Right renal cortex interstitium (tissue), 3 donors: ENCODE data around the gene PTAFR. TPM values are rescaled to one million over a fixed set of nuclear protein-coding genes. Genes with fewer than 3 reads are reported as not detected.

Source experiments
- DNase-seq, 3 donors: peaks; one replicate each; pipeline ENCODE4 v3.0.0-alpha.2; 2013; ENCODE audit warnings: low read depth in 3 of 3, low spot score in 2 of 3
- polyA plus RNA-seq, 3 donors: library from polyadenylated mRNA; unstranded; fragments of 120-200 nt; gene quantifications; one replicate each; pipeline ENCODE4 v1.2.1, GENCODE V29; 2013; ENCODE audit not compliant: insufficient read length in 3 of 3

PTAFR gene
- polyA plus RNA-seq, 3 donors, result 2.0 to 2.9 (median 2.8) TPM

DNA sequence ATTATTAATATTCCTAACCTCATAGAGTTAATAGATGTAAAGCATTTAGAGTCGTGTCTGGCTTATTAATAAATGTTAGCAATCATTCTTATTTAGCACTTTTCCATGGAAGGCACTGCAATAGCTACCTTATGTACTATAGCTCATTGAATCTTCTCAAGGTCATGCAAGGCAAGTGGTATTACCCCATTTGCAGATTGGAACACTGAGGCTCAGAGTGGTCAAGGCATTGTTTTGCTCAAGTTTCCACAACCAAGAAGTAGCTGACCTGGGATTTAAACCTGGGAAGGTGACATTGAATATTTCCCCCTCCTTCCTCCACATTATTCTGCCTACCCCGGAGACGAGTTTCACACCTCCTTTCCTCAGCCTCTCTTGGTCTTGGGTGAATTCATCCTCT is 50.3 kb downstream of the PTAFR start:
- DNase-seq, result no peak

DNA sequence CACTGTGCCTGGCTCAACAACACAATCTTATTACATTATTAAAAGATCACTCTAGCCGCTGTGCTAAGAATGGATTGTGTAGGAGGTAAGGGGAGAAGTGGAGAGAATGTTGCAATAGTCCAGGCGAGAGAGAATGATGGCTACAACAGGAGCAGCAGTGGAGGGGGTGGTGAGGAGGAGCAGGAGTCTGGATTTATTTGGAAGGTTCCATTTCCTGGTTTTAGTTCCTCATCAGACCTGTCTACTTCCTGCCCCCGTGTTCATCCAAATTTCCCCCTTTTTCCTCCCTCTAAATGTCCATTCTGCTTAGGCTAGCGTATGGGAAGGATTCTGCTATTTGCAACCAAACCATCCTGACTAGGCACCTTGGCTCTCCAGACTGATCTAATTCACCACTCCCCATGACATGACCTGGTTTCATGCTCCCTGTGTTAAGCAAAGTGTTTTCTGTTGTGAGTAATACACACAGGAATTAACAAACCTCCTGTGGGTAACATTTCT is 53.0 kb downstream of the PTAFR start:
- no peak for DNase-seq

DNA sequence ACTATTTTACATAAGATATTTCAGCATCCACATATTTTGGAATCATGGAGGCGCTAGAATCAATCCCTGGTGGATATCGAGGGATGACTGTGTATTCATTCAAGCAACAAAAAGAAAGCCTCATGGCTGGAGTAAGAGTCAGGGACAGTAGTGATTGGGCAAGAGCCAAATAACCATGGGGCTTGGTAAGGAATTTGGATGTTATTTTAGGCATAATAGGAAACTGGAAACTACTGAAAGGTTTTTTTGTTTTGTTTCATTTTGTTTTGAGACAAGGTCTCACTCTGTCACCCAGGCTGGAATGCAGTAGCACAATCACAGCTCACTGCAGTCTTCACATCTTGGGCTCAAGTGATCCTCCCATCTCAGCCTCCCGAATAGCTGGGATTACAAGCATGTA is 54.3 kb downstream of the PTAFR start:
- DNase-seq, result no peak

DNA sequence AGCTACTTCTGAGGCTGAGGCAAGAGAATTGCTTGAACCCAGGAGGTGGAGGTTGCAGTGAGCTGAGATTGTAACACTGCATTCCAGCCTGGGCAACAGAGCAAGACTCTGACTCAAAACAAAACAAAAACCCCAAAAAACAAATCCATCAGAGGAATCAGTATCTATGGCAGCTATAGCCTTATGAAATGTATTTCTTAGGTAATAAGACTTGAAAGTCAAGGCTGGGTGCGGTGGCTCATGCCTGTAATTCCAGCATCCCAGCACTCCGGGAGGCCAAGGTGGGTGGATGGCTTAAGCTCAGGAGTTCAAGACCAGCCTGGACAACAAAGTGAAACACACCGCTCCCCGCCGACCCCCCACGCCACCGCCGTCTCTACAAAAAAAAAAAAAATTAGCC is 56.9 kb downstream of the PTAFR start:
- no peak for DNase-seq

DNA sequence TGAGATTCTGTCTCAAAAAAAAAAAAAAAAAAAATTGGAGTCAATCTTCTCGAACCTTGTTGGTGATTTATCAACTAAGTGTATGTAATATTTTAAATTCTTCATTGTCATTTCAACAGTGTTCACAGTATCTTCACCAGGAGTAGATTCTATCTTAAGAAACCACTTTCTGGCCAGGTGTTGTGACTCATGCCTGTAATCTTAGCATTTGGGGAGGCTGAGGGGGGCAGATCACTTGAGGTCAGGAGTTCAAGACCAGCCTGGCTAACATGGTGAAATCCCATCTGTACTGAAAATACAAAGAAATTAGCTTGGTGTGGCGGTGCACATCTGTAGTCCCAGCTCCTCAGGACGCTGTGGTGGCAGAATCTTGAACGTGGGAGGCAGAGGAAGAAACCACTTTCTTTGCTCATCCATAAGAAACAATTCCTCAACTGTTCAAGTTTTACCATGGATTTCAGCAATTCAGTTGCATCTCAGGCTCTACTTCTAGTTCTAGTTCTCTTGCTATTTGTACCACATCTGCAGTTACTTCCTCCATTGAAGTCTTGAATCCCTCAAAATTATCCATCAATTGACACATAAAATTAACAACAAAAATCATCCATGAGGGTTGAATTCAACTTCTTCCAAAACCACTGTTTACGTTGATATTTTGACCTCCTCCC is 57.7 kb downstream of the PTAFR start:
- no peak for DNase-seq

DNA sequence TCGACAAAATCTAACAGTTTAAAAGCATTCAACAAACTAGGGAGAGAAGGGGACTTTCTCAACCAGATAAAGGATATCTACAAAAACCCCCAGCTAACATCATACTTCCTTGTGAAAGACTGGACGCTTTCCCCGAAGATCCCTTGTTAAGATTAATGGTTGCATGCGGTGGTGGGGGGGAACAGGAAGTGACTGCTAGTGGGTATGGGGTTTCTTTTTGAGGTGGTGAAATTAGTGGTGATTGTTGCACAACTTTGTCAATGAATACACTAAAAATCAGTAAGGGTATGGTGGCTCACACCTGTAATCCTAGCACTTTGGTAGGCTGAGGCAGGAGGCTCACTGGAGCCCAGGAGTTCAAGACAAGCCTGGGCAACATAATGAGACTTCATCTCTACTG is 61.2 kb downstream of the PTAFR start:
- no peak for DNase-seq

DNA sequence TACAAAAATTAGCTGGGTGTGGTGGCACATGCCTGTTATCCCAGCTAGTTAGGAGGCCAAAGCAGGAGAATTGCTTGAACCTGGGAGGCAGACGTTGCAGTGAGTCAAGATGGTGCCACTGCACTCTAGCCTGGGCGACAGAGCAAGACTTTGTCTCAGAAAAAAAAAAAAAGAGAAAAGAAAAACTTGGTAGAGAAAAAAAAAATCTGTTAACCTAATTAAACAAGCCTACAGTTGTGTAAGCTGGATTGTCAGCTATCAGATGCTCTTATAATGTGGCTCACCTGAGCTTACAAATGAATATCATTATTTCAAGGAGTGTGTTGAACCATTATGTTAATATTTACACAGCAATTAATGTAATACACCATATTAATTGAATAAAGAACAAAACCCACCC is 61.6 kb downstream of the PTAFR start:
- no peak for DNase-seq

DNA sequence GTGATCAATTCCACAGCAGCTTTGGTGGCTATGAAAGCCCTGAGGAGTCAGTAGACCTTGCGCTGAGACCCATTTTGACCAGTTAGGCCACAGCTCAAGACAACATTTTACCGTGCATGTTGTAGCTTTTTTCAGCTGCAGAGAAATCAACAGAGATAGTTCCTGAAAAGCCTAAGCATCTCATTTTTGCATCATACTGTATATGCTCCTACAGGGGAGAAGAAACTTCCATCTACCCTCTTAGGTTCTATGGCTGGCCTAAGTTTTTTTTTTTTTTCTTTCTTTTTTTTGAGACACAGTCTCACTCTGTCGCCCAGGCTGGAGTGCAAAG is 63.3 kb downstream of the PTAFR start:
- no peak for DNase-seq

DNA sequence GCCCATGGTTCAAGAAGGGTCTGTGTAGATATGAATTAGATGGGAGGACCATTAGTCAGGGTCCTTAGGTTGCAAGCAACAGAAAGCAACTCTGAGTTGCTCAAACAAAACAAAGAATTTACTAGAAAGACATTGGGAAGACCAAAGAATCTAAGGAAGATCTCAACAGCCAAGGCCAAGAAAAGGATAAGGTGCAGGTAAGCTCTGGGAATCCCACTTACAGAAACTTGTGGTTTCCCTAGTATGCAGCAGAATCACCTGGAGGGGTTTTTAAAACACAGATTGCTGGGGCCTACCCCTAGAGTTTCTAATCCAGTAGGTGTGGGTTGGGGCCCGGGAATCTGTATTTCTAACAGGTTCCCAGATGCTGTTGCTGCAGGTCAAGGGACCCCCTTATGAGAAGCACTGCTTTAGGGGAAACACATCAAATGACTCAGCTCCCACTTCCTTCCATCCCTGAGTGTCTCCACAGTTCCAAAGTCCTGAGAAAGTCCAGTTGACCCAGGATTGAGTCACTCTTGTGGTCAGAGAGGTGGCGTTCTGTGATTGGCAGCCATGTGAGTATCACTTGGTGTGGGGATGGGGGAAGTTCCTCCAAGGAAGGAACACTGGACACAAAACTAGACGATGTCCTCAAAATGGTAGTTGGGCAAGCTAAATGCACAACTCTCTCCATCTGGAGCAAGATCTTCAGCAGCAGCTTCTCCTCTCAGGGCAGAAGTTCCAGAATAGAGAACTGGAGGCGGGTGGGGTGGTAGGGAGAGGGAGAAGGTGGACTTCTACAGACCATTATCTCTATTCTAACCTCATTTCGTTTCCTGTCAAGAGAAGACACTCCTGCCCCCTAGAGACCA is 63.9 kb downstream of the PTAFR start:
- DNase-seq, result no peak

DNA sequence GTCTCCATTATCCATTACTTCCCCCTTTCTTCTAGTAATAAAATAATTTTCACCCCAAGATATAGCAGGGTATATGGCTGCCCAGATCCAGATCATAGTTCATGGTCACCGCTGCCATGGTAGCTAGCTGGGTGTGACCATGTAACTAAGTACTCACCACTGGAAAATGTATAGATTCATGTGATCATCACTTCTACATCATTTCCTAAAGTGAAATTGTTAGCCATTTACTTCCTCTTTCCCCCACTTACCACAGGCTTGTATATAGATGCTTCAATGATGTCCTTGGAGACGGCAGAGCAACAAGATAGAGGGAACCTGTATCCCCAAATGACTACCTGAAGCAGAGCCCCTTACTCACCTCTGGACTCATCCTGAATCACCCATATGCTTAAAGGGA is 65.3 kb downstream of the PTAFR start:
- DNase-seq, result no peak

DNA sequence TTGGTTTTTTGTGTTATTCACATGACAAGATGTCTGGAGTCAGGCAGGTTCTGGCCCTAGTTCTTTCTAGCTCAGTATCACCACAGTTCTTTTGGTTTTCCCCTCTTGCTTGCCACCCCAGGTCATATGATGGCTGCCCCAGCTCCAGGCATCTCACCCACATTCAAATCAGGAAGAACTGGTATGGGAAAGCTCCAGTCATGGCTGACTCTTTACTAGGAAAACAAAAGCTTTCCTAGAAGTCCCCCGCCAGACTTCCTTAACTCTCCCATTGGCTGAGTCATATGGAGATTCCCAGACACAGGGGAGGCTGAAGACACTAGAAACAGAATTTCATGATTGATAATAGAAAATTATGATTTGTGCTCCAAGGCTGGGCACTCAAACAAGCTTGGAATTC is 65.9 kb downstream of the PTAFR start:
- no peak for DNase-seq

DNA sequence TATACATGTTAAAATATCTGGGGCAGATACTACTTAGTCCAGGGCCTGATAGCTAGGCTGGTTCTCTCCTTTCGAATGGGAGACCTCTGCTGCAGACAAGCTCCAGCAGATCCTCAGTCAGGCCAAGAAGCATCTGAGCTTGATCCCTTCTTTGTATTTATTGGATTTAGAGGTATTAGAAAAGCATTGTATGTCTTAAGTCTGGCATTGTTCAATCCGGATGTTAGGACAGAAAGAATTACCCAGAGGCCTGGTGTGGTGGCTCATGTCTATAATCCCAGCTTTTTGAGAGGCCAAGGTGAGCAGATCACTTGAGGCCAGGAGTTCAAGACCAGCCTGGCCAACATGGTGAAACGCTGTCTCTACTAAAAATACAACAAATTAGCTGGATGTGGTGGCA is 66.9 kb downstream of the PTAFR start:
- no peak for DNase-seq

DNA sequence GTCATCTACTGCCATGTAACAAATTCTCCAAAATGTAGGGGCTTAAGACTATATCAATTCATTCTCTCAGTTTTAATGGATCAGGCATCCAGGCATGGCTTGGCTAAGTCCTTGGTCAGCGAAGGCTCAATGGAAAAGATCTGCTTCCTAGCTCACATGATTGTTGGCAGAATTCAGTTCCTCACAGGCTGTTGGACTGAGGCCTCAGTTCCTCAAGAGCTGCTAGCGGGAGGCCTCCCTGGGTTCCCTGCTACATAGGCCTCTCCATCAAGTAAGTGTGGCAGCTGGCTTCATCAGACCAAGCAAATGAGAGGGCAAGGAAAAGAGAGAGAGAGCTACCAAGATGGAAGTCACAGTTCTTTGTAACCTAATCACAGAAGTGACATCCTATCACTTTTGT is 68.5 kb downstream of the PTAFR start:
- no peak for DNase-seq

DNA sequence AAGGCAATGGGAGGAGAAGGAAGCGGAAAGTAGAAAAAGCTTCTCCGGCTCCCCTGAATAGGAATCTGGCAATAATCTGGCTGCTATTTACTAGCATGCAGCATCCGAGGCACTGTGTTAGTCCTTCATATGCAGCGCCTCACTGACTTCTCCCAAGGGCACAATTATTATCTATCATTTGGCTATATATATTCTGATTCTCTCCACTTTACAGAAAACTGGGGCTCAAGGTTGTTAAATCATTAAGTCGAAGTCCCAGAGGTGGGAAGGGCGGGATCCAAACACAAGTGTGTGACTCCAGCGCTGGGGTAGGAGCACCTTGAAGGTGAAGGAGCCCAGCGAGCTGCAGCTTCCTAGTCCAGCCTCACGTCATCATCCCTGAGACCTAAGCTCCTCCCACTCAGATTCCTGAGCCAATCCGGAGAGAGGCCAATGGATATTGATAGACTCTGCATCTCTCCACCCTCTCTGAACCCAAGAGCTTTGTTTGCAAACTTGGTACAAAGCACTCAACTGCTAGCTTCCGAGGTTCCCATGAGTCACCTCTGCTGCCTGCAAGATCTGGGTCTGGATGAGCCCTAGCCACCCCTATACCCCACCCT is 71.5 kb downstream of the PTAFR start:
- DNase-seq, result peak in 1 of 3 donors; percentile 19

DNA sequence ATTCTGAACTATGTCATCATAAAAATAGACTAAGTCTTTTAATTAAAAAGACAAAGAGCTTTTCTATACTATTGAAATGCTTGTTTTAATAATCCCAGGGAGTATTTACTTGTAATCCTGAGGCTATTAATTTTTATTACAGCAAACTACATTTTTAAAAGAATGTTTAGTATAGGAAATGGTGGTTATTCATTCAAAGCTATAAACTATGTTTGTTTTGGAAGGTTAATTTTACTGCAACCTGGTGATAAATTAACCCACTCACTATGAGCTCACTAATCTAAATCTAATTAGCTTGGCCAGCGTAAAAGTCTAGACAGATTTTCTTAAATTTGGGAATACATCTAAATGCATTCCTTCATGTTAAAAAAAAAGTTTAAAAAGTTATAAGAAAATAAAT is 74.3 kb downstream of the PTAFR start:
- DNase-seq, result peak in 1 of 3 donors; percentile 29

DNA sequence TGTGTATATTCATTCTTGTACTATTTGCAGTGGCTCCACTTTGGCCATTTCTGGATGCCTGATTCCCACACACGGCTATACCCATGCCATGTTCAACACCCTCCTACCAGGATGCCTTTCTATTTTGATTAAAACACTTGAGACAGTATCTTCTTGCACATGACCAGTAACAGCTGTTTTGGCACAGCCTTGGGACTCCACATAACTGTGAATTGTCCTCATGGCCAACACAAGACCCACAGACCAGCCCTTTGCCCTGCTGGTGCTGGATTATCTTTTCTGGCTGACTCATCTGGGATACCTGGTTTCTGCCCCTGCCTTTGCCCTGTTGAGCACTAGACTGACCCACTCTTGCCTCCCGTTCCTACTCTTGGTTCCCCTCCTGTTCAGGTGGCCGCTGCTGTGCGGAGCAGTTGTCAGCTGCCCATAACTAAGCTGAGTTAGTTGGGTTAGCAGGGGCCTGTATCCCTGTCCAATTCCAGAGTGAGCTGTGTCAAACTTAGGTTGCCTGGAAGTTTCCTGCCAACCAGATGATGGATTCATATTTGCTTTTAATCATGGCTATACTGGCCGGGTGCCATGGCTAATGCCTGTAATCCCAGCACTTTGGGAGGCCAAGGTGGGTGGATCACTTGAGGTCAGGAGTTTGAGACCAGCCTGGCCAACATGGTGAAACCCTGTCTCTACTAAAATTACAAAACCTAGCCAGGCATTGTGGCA is 77.3 kb downstream of the PTAFR start:
- no peak for DNase-seq

Other genes with a start within 250 kb of the PTAFR start
- 10 to 100 TPM; 11.0 to 12.7 (median 12.4) TPM for gene SMPDL3B, start 241.7 kb downstream of the PTAFR start, polyA plus RNA-seq
- gene XKR8, start 216.7 kb downstream of the PTAFR start, polyA plus RNA-seq, result 1 to 10 TPM; 8.0 to 9.1 (median 8.1) TPM
- gene EYA3, start 88.1 kb downstream of the PTAFR start, polyA plus RNA-seq, result 10 to 100 TPM; 55.8 to 61.9 (median 56.6) TPM
- gene DNAJC8, start 56.3 kb upstream of the PTAFR start, polyA plus RNA-seq, result 100 to 1,000 TPM; 175 to 194 (median 189) TPM
- gene ATP5IF1, start 59.4 kb upstream of the PTAFR start, polyA plus RNA-seq, result 100 to 1,000 TPM; 252 to 299 (median 269) TPM
- 10 to 100 TPM; 15.0 to 20.0 (median 18.5) TPM for gene SESN2, start 82.8 kb upstream of the PTAFR start, polyA plus RNA-seq
- 10 to 100 TPM; 19.5 to 23.5 (median 23.0) TPM for gene MED18, start 152.3 kb upstream of the PTAFR start, polyA plus RNA-seq
- 10 to 100 TPM; 81.3 to 95.9 (median 91.8) TPM for gene PHACTR4, start 193.1 kb upstream of the PTAFR start, polyA plus RNA-seq